WTC11 (cell line): ENCODE data around the gene CELF2.

Experiments
- CREB1 ChIP-seq: sonication (generic); formaldehyde crosslinking; IDR thresholded peaks from 2 replicates; pipeline ENCODE4 v1.8.0; 2023; ENCODE audit warnings: mild to moderate bottlenecking, missing genetic modification reagents
- ETV6 ChIP-seq: sonication (generic); formaldehyde crosslinking; IDR thresholded peaks from 2 replicates; pipeline ENCODE4 v1.8.1; 2022; ENCODE audit warnings: mild to moderate bottlenecking, missing genetic modification reagents
- FOXK1 ChIP-seq: sonication (generic); formaldehyde crosslinking; IDR thresholded peaks from 2 replicates; pipeline ENCODE4 v1.8.0; 2022; ENCODE audit warnings: mild to moderate bottlenecking, moderate library complexity, missing genetic modification reagents
- JAZF1 ChIP-seq: fragments of 250-450 bp; sonication (Bioruptor Pico); IDR thresholded peaks from 2 replicates; pipeline ENCODE4 v1.9.0; 2021; ENCODE audit warnings: moderate library complexity, mild to moderate bottlenecking, inconsistent platforms
- MYBL2 ChIP-seq: sonication (generic); formaldehyde crosslinking; IDR thresholded peaks from 2 replicates; pipeline ENCODE4 v1.8.1; 2023; ENCODE audit warnings: mild to moderate bottlenecking, moderate library complexity, missing genetic modification reagents
- NFYB ChIP-seq: sonication (generic); formaldehyde crosslinking; conservative IDR thresholded peaks from 2 replicates; pipeline ENCODE4 v1.8.0; 2022; ENCODE audit warnings: low read depth, missing genetic modification reagents
- SP1 ChIP-seq: sonication (generic); formaldehyde crosslinking; conservative IDR thresholded peaks from 2 replicates; pipeline ENCODE4 v1.8.1; 2022; ENCODE audit warnings: missing genetic modification reagents
- USF1 ChIP-seq: sonication (generic); formaldehyde crosslinking; IDR thresholded peaks from 2 replicates; pipeline ENCODE4 v1.8.0; 2022; ENCODE audit warnings: mild to moderate bottlenecking, missing genetic modification reagents
- ZNF317 ChIP-seq: sonication (generic); formaldehyde crosslinking; IDR thresholded peaks from 2 replicates; pipeline ENCODE4 v1.8.1; 2023; ENCODE audit warnings: low read depth, mild to moderate bottlenecking, moderate library complexity, missing genetic modification reagents, borderline replicate concordance
- TF ChIP-seq, protein P1 (sequence below): fragments of 200-600 bp; IDR thresholded peaks from 2 replicates; pipeline ENCODE4 v1.8.0; 2022; ENCODE audit warnings: antibody characterized with exemption
- TF ChIP-seq, protein P2 (sequence below): sonication (generic); formaldehyde crosslinking; IDR thresholded peaks from 2 replicates; pipeline ENCODE4 v1.8.0; 2022; ENCODE audit warnings: mild to moderate bottlenecking, missing genetic modification reagents
- TF ChIP-seq, protein P3 (sequence below): sonication (generic); formaldehyde crosslinking; IDR thresholded peaks from 2 replicates; pipeline ENCODE4 v1.8.0; 2022; ENCODE audit warnings: mild to moderate bottlenecking, missing genetic modification reagents

DNA sequence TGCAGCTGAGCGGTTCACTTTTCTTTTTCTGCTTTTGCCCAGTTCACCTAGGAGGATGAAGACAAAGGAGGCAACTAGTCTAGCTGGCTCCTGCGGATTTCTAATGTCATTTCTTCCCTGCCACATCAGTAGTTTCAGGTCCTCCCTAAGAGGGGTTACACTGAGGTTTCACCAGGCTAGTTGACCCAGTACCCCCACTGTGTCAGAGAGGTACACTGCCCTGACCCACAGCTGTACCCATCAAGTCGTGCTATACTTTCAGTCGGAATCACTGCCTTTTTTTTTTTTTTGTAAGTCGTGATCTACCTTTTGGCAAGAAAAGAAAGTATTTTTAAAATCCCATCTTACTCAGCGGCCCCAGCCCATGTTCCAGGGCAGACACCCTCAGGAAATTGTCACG, 243.5 kb downstream of the CELF2 start:
- TF ChIP-seq, protein P1, sequence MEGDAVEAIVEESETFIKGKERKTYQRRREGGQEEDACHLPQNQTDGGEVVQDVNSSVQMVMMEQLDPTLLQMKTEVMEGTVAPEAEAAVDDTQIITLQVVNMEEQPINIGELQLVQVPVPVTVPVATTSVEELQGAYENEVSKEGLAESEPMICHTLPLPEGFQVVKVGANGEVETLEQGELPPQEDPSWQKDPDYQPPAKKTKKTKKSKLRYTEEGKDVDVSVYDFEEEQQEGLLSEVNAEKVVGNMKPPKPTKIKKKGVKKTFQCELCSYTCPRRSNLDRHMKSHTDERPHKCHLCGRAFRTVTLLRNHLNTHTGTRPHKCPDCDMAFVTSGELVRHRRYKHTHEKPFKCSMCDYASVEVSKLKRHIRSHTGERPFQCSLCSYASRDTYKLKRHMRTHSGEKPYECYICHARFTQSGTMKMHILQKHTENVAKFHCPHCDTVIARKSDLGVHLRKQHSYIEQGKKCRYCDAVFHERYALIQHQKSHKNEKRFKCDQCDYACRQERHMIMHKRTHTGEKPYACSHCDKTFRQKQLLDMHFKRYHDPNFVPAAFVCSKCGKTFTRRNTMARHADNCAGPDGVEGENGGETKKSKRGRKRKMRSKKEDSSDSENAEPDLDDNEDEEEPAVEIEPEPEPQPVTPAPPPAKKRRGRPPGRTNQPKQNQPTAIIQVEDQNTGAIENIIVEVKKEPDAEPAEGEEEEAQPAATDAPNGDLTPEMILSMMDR, result no peak
- TF ChIP-seq USF1 (CRISPR knock-in tag), result no peak
- TF ChIP-seq NFYB (CRISPR knock-in tag), result no peak
- no peak for TF ChIP-seq SP1 (CRISPR knock-in tag)
- no peak for TF ChIP-seq ZNF317
- no peak for TF ChIP-seq FOXK1 (CRISPR knock-in tag)
- TF ChIP-seq CREB1 (CRISPR knock-in tag), result no peak
- no peak for TF ChIP-seq JAZF1 (CRISPR knock-in tag)
- TF ChIP-seq ETV6, result no peak
- TF ChIP-seq, protein P2, sequence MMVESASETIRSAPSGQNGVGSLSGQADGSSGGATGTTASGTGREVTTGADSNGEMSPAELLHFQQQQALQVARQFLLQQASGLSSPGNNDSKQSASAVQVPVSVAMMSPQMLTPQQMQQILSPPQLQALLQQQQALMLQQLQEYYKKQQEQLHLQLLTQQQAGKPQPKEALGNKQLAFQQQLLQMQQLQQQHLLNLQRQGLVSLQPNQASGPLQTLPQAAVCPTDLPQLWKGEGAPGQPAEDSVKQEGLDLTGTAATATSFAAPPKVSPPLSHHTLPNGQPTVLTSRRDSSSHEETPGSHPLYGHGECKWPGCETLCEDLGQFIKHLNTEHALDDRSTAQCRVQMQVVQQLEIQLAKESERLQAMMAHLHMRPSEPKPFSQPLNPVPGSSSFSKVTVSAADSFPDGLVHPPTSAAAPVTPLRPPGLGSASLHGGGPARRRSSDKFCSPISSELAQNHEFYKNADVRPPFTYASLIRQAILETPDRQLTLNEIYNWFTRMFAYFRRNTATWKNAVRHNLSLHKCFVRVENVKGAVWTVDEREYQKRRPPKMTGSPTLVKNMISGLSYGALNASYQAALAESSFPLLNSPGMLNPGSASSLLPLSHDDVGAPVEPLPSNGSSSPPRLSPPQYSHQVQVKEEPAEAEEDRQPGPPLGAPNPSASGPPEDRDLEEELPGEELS (CRISPR knock-in tag), result no peak
- TF ChIP-seq, protein P3, sequence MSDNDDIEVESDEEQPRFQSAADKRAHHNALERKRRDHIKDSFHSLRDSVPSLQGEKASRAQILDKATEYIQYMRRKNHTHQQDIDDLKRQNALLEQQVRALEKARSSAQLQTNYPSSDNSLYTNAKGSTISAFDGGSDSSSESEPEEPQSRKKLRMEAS (CRISPR knock-in tag), result no peak
- TF ChIP-seq MYBL2 (CRISPR knock-in tag), result no peak
